Common myeloid progenitor, CD34-positive (primary cell): ENCODE data around the gene GKAP1.

Experiments
- CTCF ChIA-PET: fragments of 350-600 bp; sonication (Branson Sonifier 250); formaldehyde crosslinking; loops from one replicate; lab custom pipeline; 2021; ENCODE audit warnings: antibody characterized with exemption; lab: Charles Lee
- POLR2A ChIA-PET: fragments of 350-600 bp; sonication (Branson Sonifier 250); formaldehyde crosslinking; loops from one replicate; lab custom pipeline; 2021; ENCODE audit warnings: antibody characterized with exemption; lab: Charles Lee
- DNase-seq, 3 donors: peaks; one replicate each; pipeline versions ENCODE4 v3.0.0 to v3.0.0-alpha.2; 2013
- H3K27ac ChIP-seq, 2 experiments: 1 replicate in 1 of 2; 2 replicates in 1 of 2; pipeline ENCODE4 v1.7.0; 2013; ENCODE audit warnings: inconsistent platforms in 2 of 2, low read length in 2 of 2, mild to moderate bottlenecking in 2 of 2, low read depth in 1 of 2, moderate library complexity in 1 of 2; ENCODE audit not compliant: severe bottlenecking in 2 of 2, insufficient read depth in 1 of 2, poor library complexity in 1 of 2
- H3K27me3 ChIP-seq, 5 experiments: replicated peaks in 2 of 5; 1 replicate in 3 of 5; 2 replicates in 2 of 5; pipeline versions ENCODE4 v1.6.1 to v1.7.0; 2013; ENCODE audit warnings: low read length in 4 of 5, mild to moderate bottlenecking in 2 of 5, moderate library complexity in 2 of 5, inconsistent platforms in 1 of 5; ENCODE audit not compliant: insufficient read depth in 5 of 5, control insufficient read depth in 4 of 5
- H3K36me3 ChIP-seq, 4 experiments: 1 replicate in 2 of 4; 2 replicates in 2 of 4; pipeline versions ENCODE4 v1.6.1 to v1.7.0; 2013; ENCODE audit warnings: low read length in 3 of 4, control low read depth in 1 of 4, mild to moderate bottlenecking in 1 of 4; ENCODE audit not compliant: control insufficient read depth in 4 of 4, insufficient read depth in 4 of 4
- H3K4me1 ChIP-seq, 4 experiments: 1 replicate in 3 of 4; 2 replicates in 1 of 4; pipeline versions ENCODE4 v1.6.1 to v1.7.1; 2013; ENCODE audit warnings: low read length in 3 of 4, mild to moderate bottlenecking in 3 of 4, control low read depth in 1 of 4, inconsistent platforms in 1 of 4, moderate library complexity in 1 of 4; ENCODE audit not compliant: control insufficient read depth in 4 of 4, insufficient read depth in 4 of 4; ENCODE audit errors: control extremely low read depth in 1 of 4
- H3K4me3 ChIP-seq, 7 experiments: 1 replicate in 4 of 7; 2 replicates in 3 of 7; pipeline versions ENCODE4 v1.5.1 to v1.7.0; 2013; ENCODE audit warnings: mild to moderate bottlenecking in 7 of 7, low read length in 6 of 7, moderate library complexity in 6 of 7, inconsistent platforms in 2 of 7, low read depth in 2 of 7, control low read depth in 1 of 7; ENCODE audit not compliant: insufficient read depth in 4 of 7, control insufficient read depth in 1 of 7; ENCODE audit errors: extremely low read depth in 1 of 7
- H3K9me3 ChIP-seq, 5 experiments: 1 replicate in 4 of 5; 2 replicates in 1 of 5; pipeline versions ENCODE4 v1.6.1 to v1.7.1; 2013; ENCODE audit warnings: low read length in 4 of 5, mild to moderate bottlenecking in 2 of 5, inconsistent platforms in 1 of 5, low read depth in 1 of 5, moderate library complexity in 1 of 5; ENCODE audit not compliant: control insufficient read depth in 4 of 5, insufficient read depth in 2 of 5; ENCODE audit errors: control extremely low read depth in 1 of 5
- WGBS: methylation state at CpG from one replicate; pipeline ENCODE4 v1.1.5; 2013; ENCODE audit not compliant: insufficient coverage; 5-methylcytosine and 5-hydroxymethylcytosine counted together

GKAP1 gene

DNA sequence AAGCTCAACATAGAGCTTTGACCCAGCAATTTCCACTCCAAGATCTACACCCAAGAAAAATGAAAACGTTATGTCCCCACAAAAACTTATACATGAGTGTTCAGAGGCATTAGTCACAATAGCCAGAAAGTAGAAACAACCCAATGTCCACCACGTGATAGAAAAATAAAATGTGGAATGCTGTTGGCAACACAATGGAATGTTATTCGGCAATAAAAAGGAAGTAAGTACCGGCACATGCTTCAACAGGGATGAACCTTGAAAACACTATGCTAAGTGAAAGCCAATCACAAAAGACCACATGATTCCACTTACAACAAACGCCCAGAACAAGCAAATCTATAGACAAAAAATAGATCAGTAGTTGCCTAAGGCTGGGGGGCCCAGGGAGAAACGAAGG, 115.8 kb downstream of the GKAP1 start:
- Histone ChIP-seq H3K27ac (no peak overlapping the region), H3K36me3 (peaks cover 0 to 5% (median 0%) of the 10 kb centered on the region in 4 experiments), H3K27me3 (no peaks in the 10 kb centered on the region), H3K4me3 (no peak overlapping the region), H3K9me3 (no peaks in the 10 kb centered on the region), H3K4me1 (peaks cover 11 to 19% (median 13%) of the 10 kb centered on the region in 4 experiments)
- POLR2A ChIA-PET = no interaction called here
- no peak for DNase-seq
- CTCF ChIA-PET = no interaction called here
- WGBS = 91% methylated on average over 4 of the region's 6 CpGs

- H3K27ac ChIP-seq = no peak overlapping the region
- no peaks in the 10 kb centered on the region for H3K27me3 ChIP-seq
- peaks cover 8 to 16% (median 12%) of the 10 kb centered on the region in 4 experiments for H3K4me1 ChIP-seq
- WGBS = no CpG with 5 or more reads among the region's 1 CpG
- no peak for DNase-seq
- ChIA-PET POLR2A (interaction anchor here (0.6 kb wide), 1 partner anchor 31 kb away, joined by 3 read pairs; no protein-coding TSS in a partner anchor), CTCF (interaction anchor here (1.0 kb wide), 1 partner anchor 20 kb away, joined by 3 read pairs; no protein-coding TSS in a partner anchor)
- H3K4me3 ChIP-seq = no peak overlapping the region
- no peaks in the 10 kb centered on the region for H3K9me3 ChIP-seq
- H3K36me3 ChIP-seq = peaks cover 0 to 5% (median 0%) of the 10 kb centered on the region in 4 experiments
Observed at GRCh38 chr9:83701286-83701685, 116.3 kb downstream of the GKAP1 start.

DNA sequence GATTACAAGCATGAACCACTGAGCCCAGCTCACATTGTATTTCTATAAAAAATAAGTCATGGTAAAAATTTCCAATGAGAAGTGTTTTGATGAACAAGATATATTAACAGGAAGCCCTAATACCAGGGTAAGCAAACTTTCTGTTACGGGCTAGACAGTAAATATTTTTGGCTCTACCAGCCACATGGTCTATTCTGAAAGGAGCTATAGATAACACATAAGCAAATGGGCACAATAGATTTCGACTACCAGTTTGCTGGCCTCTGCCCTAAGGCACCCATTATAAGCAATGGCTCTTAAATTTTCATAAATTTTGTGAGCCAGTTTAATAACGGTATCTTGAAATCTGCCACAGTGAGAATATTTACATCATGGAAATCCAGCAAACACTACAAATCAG, 118.0 kb downstream of the GKAP1 start:
- ChIA-PET POLR2A (interaction anchor here (1.1 kb wide), 1 partner anchor 9 kb away, joined by 3 read pairs; no protein-coding TSS in a partner anchor), CTCF (interaction anchor here (1.0 to 1.5 kb wide), 4 partner anchors 9 to 43 kb away, joined by 3 to 5 read pairs (median 4); partner anchors contain the start of gene UBQLN1)
- Histone ChIP-seq H3K4me3 (no peak overlapping the region), H3K36me3 (no peaks in the 10 kb centered on the region), H3K27me3 (no peaks in the 10 kb centered on the region), H3K27ac (no peak overlapping the region), H3K4me1 (peaks cover 0 to 11% (median 6%) of the 10 kb centered on the region in 4 experiments), H3K9me3 (no peaks in the 10 kb centered on the region)
- no peak for DNase-seq
- WGBS = 100% methylated on average over 3 of the region's 3 CpGs

- CTCF ChIA-PET = interaction anchor here (1.0 to 1.5 kb wide), 4 partner anchors 12 to 42 kb away, joined by 3 to 5 read pairs (median 4); no protein-coding TSS in a partner anchor
- H3K27ac ChIP-seq = no peak overlapping the region
- POLR2A ChIA-PET = interaction anchor here (1.1 kb wide), 1 partner anchor 9 kb away, joined by 3 read pairs; no protein-coding TSS in a partner anchor
- WGBS = 97% methylated on average over 4 of the region's 4 CpGs
- peak in 1 of 3 donors; percentile 5 for DNase-seq
- no peaks in the 10 kb centered on the region for H3K36me3 ChIP-seq
- no peaks in the 10 kb centered on the region for H3K27me3 ChIP-seq
- H3K4me3 ChIP-seq = no peak overlapping the region
- H3K4me1 ChIP-seq = peaks cover 0 to 11% (median 6%) of the 10 kb centered on the region in 4 experiments
- no peaks in the 10 kb centered on the region for H3K9me3 ChIP-seq
Observed at GRCh38 chr9:83698976-83699585, 118.5 kb downstream of the GKAP1 start.

- no peak overlapping the region for H3K27ac ChIP-seq
- peaks cover 0 to 4% (median 2%) of the 10 kb centered on the region in 4 experiments for H3K36me3 ChIP-seq
- ChIA-PET CTCF (interaction anchor here (1.3 to 3.0 kb wide), 3 partner anchors 17 to 35 kb away, joined by 3 to 13 read pairs (median 3); partner anchors contain the start of gene UBQLN1), POLR2A (no interaction called here)
- no peaks in the 10 kb centered on the region for H3K27me3 ChIP-seq
- no peak for DNase-seq
- H3K9me3 ChIP-seq = no peaks in the 10 kb centered on the region
- H3K4me1 ChIP-seq = no peaks in the 10 kb centered on the region
- 100% methylated on average over 1 of the region's 3 CpGs for WGBS
- H3K4me3 ChIP-seq = no peak overlapping the region
Observed at GRCh38 chr9:83691492-83691891, 126.1 kb downstream of the GKAP1 start.
